H1 (cell line): ENCODE data around the gene HOXB3. TPM values are rescaled to one million over a fixed set of nuclear protein-coding genes. Genes with fewer than 3 reads are reported as not detected.

Experiments used
- CTCF ChIA-PET: fragments of 300-600 bp; sonication (Branson Sonifier 250); formaldehyde crosslinking; loops from one replicate; lab custom pipeline; 2021; ENCODE audit not compliant: partially characterized antibody; lab: Charles Lee
- POLR2A ChIA-PET: fragments of 300-600 bp; sonication (Branson Sonifier 250); formaldehyde crosslinking; loops from one replicate; lab custom pipeline; 2021; ENCODE audit warnings: inconsistent platforms; ENCODE audit not compliant: partially characterized antibody; lab: Charles Lee
- DNase-seq, 2 experiments: peaks; one replicate each; pipeline versions ENCODE4 v3.0.0 to v3.0.0-alpha.2; 2010 to 2022; ENCODE audit warnings: low spot score in 2 of 2, low read depth in 1 of 2, mixed read lengths in 1 of 2
- FAIRE-seq: peaks from 2 replicates; lab custom pipeline; 2011; peaks lifted over from hg19 to GRCh38; lab: Jason Lieb, UNC
- H2AFZ ChIP-seq: 2 replicates; pipeline ENCODE4 v1.8.1; 2012; ENCODE audit warnings: low read length, inconsistent platforms
- H2AK5ac ChIP-seq: 2 replicates; pipeline ENCODE4 v1.6.1; 2013; ENCODE audit warnings: low read depth, low read length
- H2BK120ac ChIP-seq: replicated peaks from 2 replicates; pipeline ENCODE3; 2013; ENCODE audit warnings: low read depth, low read length, inconsistent platforms
- H2BK12ac ChIP-seq: 2 replicates; pipeline ENCODE4 v1.6.1; 2013; ENCODE audit warnings: low read depth, low read length
- H2BK15ac ChIP-seq: 2 replicates; pipeline ENCODE4 v1.6.1; 2013; ENCODE audit warnings: low read length
- H2BK20ac ChIP-seq: 2 replicates; pipeline ENCODE4 v1.6.1; 2013; ENCODE audit warnings: low read length
- H2BK5ac ChIP-seq: 2 replicates; pipeline ENCODE4 v1.6.1; 2013; ENCODE audit warnings: low read depth, low read length
- H3K14ac ChIP-seq: 2 replicates; pipeline ENCODE4 v1.6.1; 2013; ENCODE audit warnings: inconsistent platforms; ENCODE audit not compliant: insufficient read length
- H3K18ac ChIP-seq: 2 replicates; pipeline ENCODE4 v1.6.1; 2013; ENCODE audit warnings: low read length; ENCODE audit errors: extremely low read depth
- H3K23ac ChIP-seq: 2 replicates; pipeline ENCODE4 v1.6.1; 2013; ENCODE audit warnings: inconsistent platforms; ENCODE audit not compliant: insufficient read length
- H3K23me2 ChIP-seq: 2 replicates; pipeline ENCODE4 v1.6.1; 2013; ENCODE audit warnings: low read depth, low read length
- H3K27ac ChIP-seq: 2 replicates; pipeline ENCODE4 v1.6.1; 2011; ENCODE audit warnings: low read depth, low read length, inconsistent platforms
- H3K27me3 ChIP-seq, 4 experiments: replicated peaks in 1 of 4; 1 replicate in 1 of 4; 2 replicates in 3 of 4; pipeline versions ENCODE4 v1.6.1 to v1.8.1; 2011 to 2013; ENCODE audit warnings: low read length in 3 of 4, mild to moderate bottlenecking in 3 of 4, inconsistent platforms in 2 of 4, mixed read lengths in 2 of 4, moderate library complexity in 1 of 4; ENCODE audit not compliant: control insufficient read depth in 3 of 4, insufficient read depth in 3 of 4; ENCODE audit errors: extremely low read depth in 1 of 4
- H3K36me3 ChIP-seq, 4 experiments: 2 replicates each; pipeline versions ENCODE4 v1.6.1 to v1.8.1; 2011 to 2013; ENCODE audit warnings: mild to moderate bottlenecking in 4 of 4, low read length in 3 of 4, moderate library complexity in 2 of 4, control low read depth in 1 of 4, inconsistent platforms in 1 of 4; ENCODE audit not compliant: insufficient read depth in 4 of 4, control insufficient read depth in 2 of 4
- H3K4ac ChIP-seq: replicated peaks from 2 replicates; pipeline ENCODE3; 2013; ENCODE audit warnings: low read length, low read depth, mixed read lengths, inconsistent platforms; ENCODE audit not compliant: insufficient read length
- H3K4me1 ChIP-seq, 4 experiments: replicated peaks in 1 of 4; 1 replicate in 1 of 4; 2 replicates in 3 of 4; pipeline versions ENCODE4 v1.6.1 to v1.8.1; 2011 to 2013; ENCODE audit warnings: low read length in 3 of 4, inconsistent platforms in 2 of 4, mixed read lengths in 1 of 4; ENCODE audit not compliant: insufficient read depth in 4 of 4, control insufficient read depth in 3 of 4
- H3K4me2 ChIP-seq, 2 experiments: 2 replicates each; pipeline versions ENCODE4 v1.6.1 to v1.8.1; 2011 to 2013; ENCODE audit warnings: low read depth in 2 of 2, low read length in 2 of 2, control low read depth in 1 of 2, inconsistent platforms in 1 of 2, mild to moderate bottlenecking in 1 of 2; ENCODE audit not compliant: insufficient read depth in 1 of 2
- H3K4me3 ChIP-seq, 4 experiments: fragments of 200-600, 300-600 bp in 1 of 4; sonication (generic), shearing (Covaris generic), sonication (Bioruptor Twin) in 1 of 4; 2 replicates each; pipeline versions ENCODE4 v1.5.1 to v1.8.1; 2011 to 2016; ENCODE audit warnings: low read length in 4 of 4, low read depth in 3 of 4, control low read depth in 2 of 4, inconsistent platforms in 2 of 4, mild to moderate bottlenecking in 2 of 4, mixed read lengths in 1 of 4, moderate library complexity in 1 of 4; ENCODE audit not compliant: insufficient read depth in 2 of 4; ENCODE audit errors: extremely low read depth in 1 of 4
- H3K56ac ChIP-seq: replicated peaks from 2 replicates; pipeline ENCODE3; 2013; ENCODE audit warnings: low read depth, mild to moderate bottlenecking, mixed read lengths, low read length, inconsistent platforms; ENCODE audit not compliant: insufficient read length
- H3K79me1 ChIP-seq: 2 replicates; pipeline ENCODE4 v1.6.1; 2013; ENCODE audit warnings: low read depth, low read length, control low read depth
- H3K79me2 ChIP-seq, 2 experiments: 2 replicates each; pipeline versions ENCODE4 v1.6.1 to v1.8.1; 2012 to 2013; ENCODE audit warnings: low read length in 2 of 2, mild to moderate bottlenecking in 2 of 2, inconsistent platforms in 1 of 2; ENCODE audit not compliant: insufficient read depth in 2 of 2, control insufficient read depth in 1 of 2
- H3K9ac ChIP-seq, 4 experiments: replicated peaks in 1 of 4; 1 replicate in 1 of 4; 2 replicates in 3 of 4; pipeline versions ENCODE4 v1.6.1 to v1.8.1; 2011 to 2013; ENCODE audit warnings: low read depth in 3 of 4, low read length in 3 of 4, control low read depth in 2 of 4, mild to moderate bottlenecking in 2 of 4, moderate library complexity in 2 of 4, inconsistent platforms in 1 of 4; ENCODE audit errors: extremely low read depth in 1 of 4
- H3K9me3 ChIP-seq, 2 experiments: 2 replicates each; pipeline versions ENCODE4 v1.6.1 to v1.8.1; 2012 to 2013; ENCODE audit warnings: mild to moderate bottlenecking in 2 of 2, moderate library complexity in 2 of 2, control low read depth in 1 of 2, inconsistent platforms in 1 of 2, low read depth in 1 of 2, low read length in 1 of 2, mixed read lengths in 1 of 2; ENCODE audit not compliant: insufficient read depth in 2 of 2
- H4K20me1 ChIP-seq, 2 experiments: replicated peaks in 1 of 2; 2 replicates each; pipeline versions ENCODE3 to v1.8.1; 2011 to 2013; ENCODE audit warnings: inconsistent platforms in 2 of 2, low read length in 2 of 2, mild to moderate bottlenecking in 1 of 2; ENCODE audit not compliant: insufficient read depth in 2 of 2, control insufficient read depth in 1 of 2
- H4K5ac ChIP-seq: 2 replicates; pipeline ENCODE4 v1.6.1; 2013; ENCODE audit warnings: low read length, low read depth, mixed read lengths, inconsistent platforms; ENCODE audit not compliant: insufficient read length
- H4K8ac ChIP-seq: 2 replicates; pipeline ENCODE4 v1.8.0; 2013; ENCODE audit warnings: mild to moderate bottlenecking, moderate library complexity, low read length, inconsistent platforms; ENCODE audit not compliant: insufficient read depth; ENCODE audit errors: extremely low read depth
- H4K91ac ChIP-seq: replicated peaks from 2 replicates; pipeline ENCODE3; 2013; ENCODE audit warnings: low read length, mixed read lengths, inconsistent platforms; ENCODE audit not compliant: insufficient read length
- BCL11A ChIP-seq, 2 experiments: IDR thresholded peaks; one replicate each; pipeline ENCODE4 v1.6.1; 2011; ENCODE audit warnings: low read depth in 2 of 2, low read length in 2 of 2, mild to moderate bottlenecking in 2 of 2
- CBX8 ChIP-seq: fragments of 300-800, 300-1000 bp; sonication (generic); IDR thresholded peaks from 2 replicates; pipeline ENCODE4 v1.7.1; 2016; ENCODE audit warnings: low read depth, low read length, borderline replicate concordance
- CTBP2 ChIP-seq: IDR thresholded peaks from 2 replicates; pipeline ENCODE4 v1.7.0; 2011; ENCODE audit warnings: borderline replicate concordance, mild to moderate bottlenecking, moderate library complexity, mixed read lengths, low read length; ENCODE audit not compliant: insufficient read depth, insufficient read length
- EGR1 ChIP-seq: IDR thresholded peaks from 2 replicates; pipeline ENCODE4 v1.6.1; 2011; ENCODE audit warnings: low read depth, low read length, borderline replicate concordance
- EZH2 ChIP-seq: fragments of 200-600 bp; sonication (generic); IDR thresholded peaks from 2 replicates; pipeline ENCODE4 v1.7.1; 2012; ENCODE audit warnings: low read depth, mild to moderate bottlenecking, moderate library complexity, low read length, inconsistent platforms; ENCODE audit not compliant: severe bottlenecking
- HDAC2 ChIP-seq, 2 experiments: fragments of 300-600 bp in 1 of 2; sonication (generic) in 1 of 2; IDR thresholded peaks; 2 replicates each; pipeline ENCODE4 v1.6.1; 2011 to 2012; ENCODE audit warnings: low read depth in 2 of 2, low read length in 2 of 2, mild to moderate bottlenecking in 2 of 2, moderate library complexity in 2 of 2, borderline replicate concordance in 1 of 2, inconsistent platforms in 1 of 2
- RNF2 ChIP-seq: fragments of 200-900, 300-1000 bp; sonication (generic); IDR thresholded peaks from 2 replicates; pipeline ENCODE4 v1.7.1; 2016; ENCODE audit warnings: borderline replicate concordance, low read depth, mild to moderate bottlenecking, antibody characterized with exemption, low read length; ENCODE audit not compliant: poor library complexity, severe bottlenecking; ENCODE audit errors: missing control alignments
- SIRT6 ChIP-seq: IDR thresholded peaks from one replicate; pipeline ENCODE4 v1.7.1; 2012; ENCODE audit warnings: low read length, inconsistent platforms
- SUZ12 ChIP-seq: fragments of 200-600 bp; sonication (generic); IDR thresholded peaks from 2 replicates; pipeline ENCODE4 v1.6.1; 2012; ENCODE audit warnings: mild to moderate bottlenecking, inconsistent platforms, low read length, moderate library complexity, mixed read lengths
- TCF12 ChIP-seq: IDR thresholded peaks from 2 replicates; pipeline ENCODE4 v1.6.1; 2011; ENCODE audit warnings: low read depth, mild to moderate bottlenecking, low read length
- WGBS, 2 experiments: shearing (Covaris generic) in 1 of 2; methylation state at CpG; one replicate each; pipeline versions ENCODE4 v1.1.6 to v1.1.7; 2013 to 2015; ENCODE audit warnings: low lambda C conversion rate in 2 of 2, mixed read lengths in 2 of 2, inconsistent platforms in 1 of 2, low coverage in 1 of 2, missing lambda C conversion rate in 1 of 2; ENCODE audit not compliant: insufficient replicate concordance in 2 of 2, insufficient coverage in 1 of 2, insufficient read length in 1 of 2; ENCODE audit errors: extremely low coverage in 1 of 2, missing lambda C conversion rate in 1 of 2; 5-methylcytosine and 5-hydroxymethylcytosine counted together
- polyA plus RNA-seq, 7 experiments: library from polyadenylated mRNA; depleted of rRNA in 3 of 7; stranded (reverse) in 5 of 7; unstranded in 2 of 7; fragments of >200 nt in 5 of 7; fragments of 200-250 nt in 2 of 7; gene quantifications; 1 replicate in 5 of 7; 2 replicates in 1 of 7; 4 replicates in 1 of 7; pipeline versions ENCODE4 v1.2.1 to v1.2.3, GENCODE V29; 2011 to 2013; ENCODE audit warnings: missing spikeins in 2 of 7, mixed read lengths in 2 of 7
- total RNA-seq: library from RNA; stranded (reverse); fragmentation: NEBNext Ultra II Directional; extraction: Animal tissue kit (Norgen Biotek cat#: 25700); gene quantifications from 2 replicates; pipeline ENCODE4 v1.2.1, GENCODE V29; 2021

Gene HOXB3
- total and polyA plus RNA-seq, 2 of the 8 experiments (the other 6 are each of a cell fraction or from before 2014, with no cell fraction given): not detected

DNA sequence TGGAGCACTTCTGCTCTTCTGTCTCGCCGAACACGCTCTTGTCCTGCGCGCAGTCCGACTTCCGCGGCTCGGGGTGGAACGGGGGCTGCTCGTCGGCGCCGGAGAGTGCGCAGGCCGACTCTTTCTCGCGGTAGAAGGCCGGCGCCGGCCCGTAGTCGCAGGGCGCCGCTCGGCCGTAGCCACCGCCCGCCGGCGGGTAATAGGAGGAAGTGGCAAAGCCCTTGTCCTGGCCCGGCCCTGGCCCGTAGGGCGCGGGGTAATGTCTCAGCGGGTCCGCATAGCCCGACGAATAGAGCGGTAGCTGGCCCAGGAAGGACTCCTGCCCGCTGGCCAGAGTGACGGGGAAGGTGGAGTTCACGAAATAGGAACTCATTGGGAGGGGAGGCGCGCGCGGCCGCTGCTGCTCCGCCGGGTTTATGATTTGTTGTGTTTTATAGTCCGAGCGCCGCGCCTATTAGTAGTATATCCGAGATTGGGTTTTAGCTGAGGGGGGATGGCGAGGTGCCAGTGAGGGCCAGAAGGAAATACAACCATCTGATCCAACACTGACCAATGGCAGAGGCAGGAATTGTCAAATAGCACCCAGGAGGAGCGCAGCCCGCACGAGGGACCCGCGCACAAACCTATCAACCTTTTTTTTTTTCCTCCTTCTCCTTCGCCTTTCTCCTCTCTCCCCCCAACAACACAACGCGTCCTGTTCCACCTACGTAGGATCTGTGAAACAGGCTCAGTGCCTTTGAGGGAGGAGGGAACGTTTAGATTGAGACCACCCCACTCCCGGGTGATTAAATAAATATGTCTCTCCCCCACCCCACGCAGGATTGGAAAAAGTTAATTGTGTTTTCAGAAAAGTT, 8.0 kb upstream of the HOXB3 start:
- Histone ChIP-seq H3K18ac (no peak overlapping the region; the same call in none of the 2 replicates), H3K23me2 (no peaks in the 10 kb centered on the region; the same call in 1 of the 2 replicates), H3K4me3 (peak overlapping the region in 1 of 4 experiments; percentile 29; a peak in 2 of 8 replicates), H3K4ac (no peak overlapping the region), H3K56ac (no peak overlapping the region), H3K79me1 (no peaks in the 10 kb centered on the region), H4K20me1 (peaks cover 38 to 58% of the 10 kb centered on the region in 2 experiments), H3K9me3 (no peaks in the 10 kb centered on the region), H3K14ac (no peak overlapping the region), H2BK12ac (peak overlapping the region; percentile 39; the same call in 1 of the 2 replicates), H3K36me3 (no peaks in the 10 kb centered on the region; a peak in 1 of 8 replicates), H2BK120ac (no peak overlapping the region), H3K9ac (no peak overlapping the region), H3K4me2 (peak overlapping the region; percentile 21 to 56; a peak in 3 of 4 replicates), H4K5ac (no peak overlapping the region), H2BK20ac (no peak overlapping the region), H3K79me2 (no peaks in the 10 kb centered on the region), H4K91ac (no peak overlapping the region), H4K8ac (no peak overlapping the region; the same call in 1 of the 2 replicates), H2AFZ (no peak overlapping the region), H3K27me3 (peaks cover 96 to 100% (median 99%) of the 10 kb centered on the region in 4 experiments), H2BK15ac (peak overlapping the region; percentile 81; the same call in 1 of the 2 replicates), H3K27ac (no peak overlapping the region), H3K23ac (no peak overlapping the region), H2BK5ac (no peak overlapping the region), H3K4me1 (peaks cover 0 to 12% (median 6%) of the 10 kb centered on the region in 4 experiments; a peak in 5 of 7 replicates), H2AK5ac (no peak overlapping the region)
- POLR2A ChIA-PET: interaction anchor here (1.2 to 1.4 kb wide), 2 partner anchors 10 to 53 kb away, joined by 3 to 4 read pairs; partner anchors contain the start of gene HOXB2
- WGBS, 2 experiments: 6% methylated on average over 56 of the region's 68 CpGs; no CpG with 5 or more reads in 1 of the 2 experiments
- CTCF ChIA-PET: interaction anchor here (0.6 to 2.1 kb wide), 7 partner anchors 9 to 298 kb away, joined by 3 to 8 read pairs (median 5); no protein-coding TSS in a partner anchor
- no peak for FAIRE-seq
- DNase-seq: no peak
- TF ChIP-seq BCL11A (IDR thresholded peaks at IDR 0.05; ENCODE audit: low read depth in 2 of 2, low read length in 2 of 2): no peak
- peak; percentile 100 for TF ChIP-seq SUZ12
- no peak for TF ChIP-seq SIRT6
- peak; percentile 56; the same call in 1 of the 2 replicates for TF ChIP-seq EGR1
- peak; percentile 83 for TF ChIP-seq CTBP2
- peak; percentile 100 for TF ChIP-seq EZH2
- no peak for TF ChIP-seq TCF12
- TF ChIP-seq CBX8: peak; percentile 84
- TF ChIP-seq HDAC2 (IDR thresholded peaks at IDR 0.05; ENCODE audit: borderline replicate concordance in 1 of 2, low read depth in 2 of 2, low read length in 2 of 2): no peak
- TF ChIP-seq RNF2: peak; percentile 89
